22Rv1 (cell line): Measurements from ENCODE around the gene ZFC3H1.

ENCODE experiments used
- H3K27ac ChIP-seq: fragments of 450-650 bp; 2 replicates; pipeline ENCODE4 v1.5.1; 2017
- CTCF ChIP-seq: fragments of 450-650 bp; IDR thresholded peaks from 2 replicates; pipeline ENCODE4 v1.5.1; 2017; ENCODE audit warnings: mild to moderate bottlenecking
- ZFX ChIP-seq: fragments of 450-650 bp; IDR thresholded peaks from 2 replicates; pipeline ENCODE4 v1.6.1; 2017; ENCODE audit warnings: antibody characterized with exemption, borderline replicate concordance

ZFC3H1 gene

GRCh38 chr12:71607494-71608330 is 55.9 kb downstream of the ZFC3H1 start:
- H3K27ac ChIP-seq: no peak overlapping the region
- no peak for TF ChIP-seq ZFX
- no peak for TF ChIP-seq CTCF

DNA sequence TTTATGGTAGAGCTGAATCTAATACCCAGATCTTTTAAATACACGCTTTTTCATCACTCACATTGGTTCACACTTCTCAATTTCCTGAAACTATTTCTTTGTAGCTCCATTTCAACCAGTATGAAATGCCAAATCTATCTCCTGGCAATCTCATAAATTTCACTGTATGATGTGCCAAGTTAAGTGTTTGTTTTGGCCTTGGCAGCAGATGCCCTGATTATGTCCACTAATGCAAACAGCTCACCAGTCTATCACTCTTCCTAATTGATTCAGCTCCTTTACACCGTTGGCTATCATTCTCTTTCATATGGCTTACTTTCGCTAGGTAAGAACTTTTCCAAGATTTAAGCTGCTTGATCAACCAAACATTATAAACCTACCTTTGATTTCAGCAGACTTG is 58.6 kb downstream of the ZFC3H1 start:
- TF ChIP-seq ZFX (no peak), CTCF (no peak)
- H3K27ac ChIP-seq: no peak overlapping the region

DNA sequence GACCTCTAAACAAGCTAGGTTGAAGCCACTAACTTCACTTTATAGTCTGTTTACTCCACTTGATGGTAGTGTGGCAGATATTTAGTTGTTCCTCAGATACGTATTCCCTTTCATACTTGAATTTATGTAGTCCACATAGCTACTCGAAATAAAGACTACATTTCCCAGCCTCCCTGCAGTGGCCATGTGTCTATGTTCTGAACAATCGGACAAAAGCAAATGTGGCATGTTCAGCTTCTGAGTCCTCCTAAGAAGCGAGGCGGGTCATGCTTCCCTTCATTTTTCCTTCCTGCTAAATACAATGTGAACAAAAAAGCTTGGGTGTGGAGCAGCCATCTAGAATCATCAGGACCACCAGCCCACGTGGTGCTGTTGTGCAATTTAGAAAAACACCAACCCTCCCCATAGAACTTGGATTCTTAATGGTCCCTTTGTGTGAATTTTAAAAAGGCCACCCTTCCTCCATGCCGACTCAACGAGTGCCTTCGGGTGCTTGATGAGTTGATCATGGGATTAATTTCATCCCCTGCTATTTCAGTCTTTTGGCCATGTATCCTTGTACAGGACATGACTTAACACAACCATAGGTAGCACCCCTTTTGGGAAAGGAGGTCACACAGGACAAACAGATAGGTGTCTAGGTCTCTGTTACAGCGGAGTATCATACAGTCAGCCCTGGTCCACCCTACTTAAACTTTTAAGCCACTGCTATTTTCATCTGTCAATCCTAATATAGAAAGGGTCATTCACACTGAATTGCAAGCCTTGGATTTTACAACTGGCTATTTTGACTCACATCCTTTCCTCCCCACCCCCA is 60.7 kb downstream of the ZFC3H1 start:
- H3K27ac ChIP-seq: no peak overlapping the region
- TF ChIP-seq CTCF (no peak), ZFX (no peak)

DNA sequence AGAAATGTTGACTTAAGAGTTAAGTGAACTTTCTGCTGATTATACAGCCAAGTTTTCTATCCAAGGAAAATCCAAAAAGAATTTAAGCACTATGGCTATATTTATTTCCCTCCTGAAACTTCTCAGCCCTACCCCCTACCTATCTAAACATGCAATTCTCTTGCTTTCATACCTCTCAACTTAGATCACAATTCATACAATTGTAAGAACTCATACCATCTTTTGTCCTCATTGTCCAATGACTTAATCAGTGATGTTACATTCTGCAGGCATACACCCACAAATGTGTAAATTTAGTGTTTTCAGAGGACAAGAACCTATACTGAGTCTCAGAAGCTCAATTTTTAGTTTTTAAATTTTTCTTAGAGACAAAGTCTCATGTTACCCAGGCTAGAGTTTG is 62.1 kb downstream of the ZFC3H1 start:
- TF ChIP-seq CTCF (no peak), ZFX (no peak)
- H3K27ac ChIP-seq: no peak overlapping the region

DNA sequence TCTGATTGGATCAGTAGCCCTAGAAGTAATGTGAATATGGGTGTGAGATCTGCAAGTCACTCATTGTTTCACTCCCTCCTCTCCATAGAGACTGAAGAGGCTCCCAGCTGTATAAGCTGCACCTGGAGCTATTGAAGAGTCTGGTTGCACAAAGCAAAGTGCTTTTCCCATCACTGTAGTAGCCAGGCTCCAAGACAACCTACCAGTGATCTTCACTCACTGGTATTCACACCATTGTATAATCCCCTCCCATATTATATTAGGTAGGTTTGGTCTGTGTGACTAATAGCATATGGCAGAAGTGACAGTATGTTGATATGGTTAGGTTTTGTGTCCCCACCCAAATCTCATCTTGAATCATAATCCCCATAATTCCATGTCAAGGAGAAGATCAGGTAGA is 64.4 kb downstream of the ZFC3H1 start:
- TF ChIP-seq ZFX: no peak
- TF ChIP-seq CTCF: no peak

GRCh38 chr12:71594214-71594948 is 69.3 kb downstream of the ZFC3H1 start:
- TF ChIP-seq CTCF (no peak), ZFX (no peak)
- H3K27ac ChIP-seq: no peak overlapping the region

More for the DNA sequence above, 64.4 kb downstream of the ZFC3H1 start:
- no peak overlapping the region for H3K27ac ChIP-seq
